ENCODE data around the gene PTPN23. TPM values are rescaled to one million over a fixed set of nuclear protein-coding genes. Genes with fewer than 3 reads are reported as not detected.

The PTPN23 gene
- total RNA-seq, 6 experiments from 2014 or later, result 43.1 to 50.0 (median 48.6) TPM

DNA sequence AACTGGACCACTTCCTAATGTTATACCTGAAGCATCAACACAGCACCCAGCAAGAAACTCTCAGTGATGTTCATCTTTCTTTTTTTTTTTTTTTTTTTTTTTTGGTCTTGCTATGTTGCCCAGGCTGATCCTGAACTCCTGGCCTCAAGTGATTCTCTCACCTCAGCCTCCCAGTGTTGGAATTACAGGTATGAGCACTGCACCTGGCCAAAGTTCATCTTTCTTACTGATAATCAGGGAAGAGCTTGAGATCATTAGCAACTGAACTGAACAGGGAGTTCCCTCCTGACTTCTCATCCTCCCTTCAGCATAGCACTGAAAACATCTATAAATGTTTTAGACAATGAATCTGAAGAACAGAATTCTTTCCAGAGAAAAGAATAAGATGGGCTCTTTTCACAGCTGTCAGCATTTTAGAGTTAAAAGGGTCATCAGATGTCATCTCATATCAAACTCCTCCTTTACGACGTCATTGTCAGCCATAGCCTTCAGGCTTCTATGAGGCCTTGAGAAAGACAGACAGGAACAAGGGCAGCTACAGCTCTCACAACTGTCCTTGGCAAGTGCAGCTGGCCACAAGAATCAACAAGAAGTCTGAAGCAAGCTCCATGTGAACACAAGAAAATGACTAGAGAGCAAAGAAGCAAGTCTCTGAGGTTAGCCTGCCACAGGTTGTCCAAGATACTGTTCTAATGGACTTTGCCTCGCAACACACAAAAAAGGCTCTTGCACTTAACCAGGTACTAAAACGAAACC is 61.2 kb downstream of the PTPN23 start:
- DNase-seq, result no peak
- H3K9me3 Mint-ChIP-seq, result no peaks in the 10 kb centered on the region
- H3K4me1 Mint-ChIP-seq (ENCODE audit: low read depth), result peaks cover 21% of the 10 kb centered on the region
- H3K36me3 Mint-ChIP-seq (ENCODE audit: low read depth), result no peaks in the 10 kb centered on the region
- H3K27me3 Mint-ChIP-seq (ENCODE audit: insufficient read depth), result no peaks in the 10 kb centered on the region; the same call in none of the 2 replicates
- no peak overlapping the region for H3K27ac Mint-ChIP-seq
- no peak overlapping the region for H3K4me3 Mint-ChIP-seq
- TF ChIP-seq, protein P1, sequence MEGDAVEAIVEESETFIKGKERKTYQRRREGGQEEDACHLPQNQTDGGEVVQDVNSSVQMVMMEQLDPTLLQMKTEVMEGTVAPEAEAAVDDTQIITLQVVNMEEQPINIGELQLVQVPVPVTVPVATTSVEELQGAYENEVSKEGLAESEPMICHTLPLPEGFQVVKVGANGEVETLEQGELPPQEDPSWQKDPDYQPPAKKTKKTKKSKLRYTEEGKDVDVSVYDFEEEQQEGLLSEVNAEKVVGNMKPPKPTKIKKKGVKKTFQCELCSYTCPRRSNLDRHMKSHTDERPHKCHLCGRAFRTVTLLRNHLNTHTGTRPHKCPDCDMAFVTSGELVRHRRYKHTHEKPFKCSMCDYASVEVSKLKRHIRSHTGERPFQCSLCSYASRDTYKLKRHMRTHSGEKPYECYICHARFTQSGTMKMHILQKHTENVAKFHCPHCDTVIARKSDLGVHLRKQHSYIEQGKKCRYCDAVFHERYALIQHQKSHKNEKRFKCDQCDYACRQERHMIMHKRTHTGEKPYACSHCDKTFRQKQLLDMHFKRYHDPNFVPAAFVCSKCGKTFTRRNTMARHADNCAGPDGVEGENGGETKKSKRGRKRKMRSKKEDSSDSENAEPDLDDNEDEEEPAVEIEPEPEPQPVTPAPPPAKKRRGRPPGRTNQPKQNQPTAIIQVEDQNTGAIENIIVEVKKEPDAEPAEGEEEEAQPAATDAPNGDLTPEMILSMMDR (IDR thresholded peaks at IDR 0.05), result no peak

DNA sequence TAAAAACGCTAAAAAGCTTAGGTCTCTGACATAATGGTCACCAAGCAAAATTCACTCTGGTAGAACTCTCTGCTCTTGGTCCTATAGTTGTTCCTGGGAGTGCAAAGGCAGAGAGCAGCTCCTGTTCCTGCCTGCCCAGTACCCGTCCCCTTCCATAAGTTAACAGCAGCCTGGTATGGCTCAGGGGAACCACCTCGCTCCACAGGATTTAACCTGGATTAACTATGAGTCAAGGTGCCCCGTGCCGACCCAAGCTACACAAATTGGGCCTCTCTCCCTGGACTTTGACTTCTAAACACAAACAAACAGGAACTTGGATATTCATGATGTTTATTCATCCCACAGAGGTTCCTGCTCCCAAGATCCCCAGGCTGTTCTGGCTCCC is 62.8 kb downstream of the PTPN23 start:
- TF ChIP-seq, protein P1 (IDR thresholded peaks at IDR 0.05), result no peak
- DNase-seq, result no peak
- Mint-ChIP-seq H3K4me1 (ENCODE audit: low read depth) (peaks cover 21% of the 10 kb centered on the region), H3K4me3 (peak overlapping the region; percentile 29; the same call in 1 of the 2 replicates), H3K27me3 (ENCODE audit: insufficient read depth) (no peaks in the 10 kb centered on the region; the same call in none of the 2 replicates), H3K36me3 (ENCODE audit: low read depth) (peaks cover 7% of the 10 kb centered on the region), H3K9me3 (peaks cover 4% of the 10 kb centered on the region; the same call in 1 of the 2 replicates), H3K27ac (peak overlapping the region; percentile 82)

DNA sequence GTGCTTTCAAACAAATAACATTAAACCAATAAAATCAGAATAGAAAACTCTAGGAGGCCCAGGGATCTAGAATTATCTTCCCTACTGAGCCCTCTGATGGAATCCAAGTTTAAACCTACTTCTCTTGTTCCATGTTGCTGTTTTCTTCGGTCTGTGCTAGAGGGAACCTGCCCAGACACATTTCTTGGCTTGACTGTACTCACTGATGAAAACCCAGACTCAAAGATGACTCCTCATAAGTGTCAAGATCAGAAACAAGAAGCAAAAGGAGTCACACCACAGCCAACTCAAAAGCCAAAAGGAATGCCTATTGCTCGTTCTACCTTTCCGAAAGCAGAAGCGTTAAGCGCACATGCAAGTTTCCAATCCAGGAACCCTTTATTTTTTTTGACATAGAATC is 63.3 kb downstream of the PTPN23 start:
- H3K36me3 Mint-ChIP-seq (ENCODE audit: low read depth), result peaks cover 9% of the 10 kb centered on the region
- H3K9me3 Mint-ChIP-seq, result peaks cover 4% of the 10 kb centered on the region; the same call in 1 of the 2 replicates
- no peak for DNase-seq
- peaks cover 21% of the 10 kb centered on the region for H3K4me1 Mint-ChIP-seq (ENCODE audit: low read depth)
- peak overlapping the region; percentile 29; the same call in 1 of the 2 replicates for H3K4me3 Mint-ChIP-seq
- no peaks in the 10 kb centered on the region; the same call in none of the 2 replicates for H3K27me3 Mint-ChIP-seq (ENCODE audit: insufficient read depth)
- peak overlapping the region; percentile 82 for H3K27ac Mint-ChIP-seq
- TF ChIP-seq, protein P1 (IDR thresholded peaks at IDR 0.05), result no peak

DNA sequence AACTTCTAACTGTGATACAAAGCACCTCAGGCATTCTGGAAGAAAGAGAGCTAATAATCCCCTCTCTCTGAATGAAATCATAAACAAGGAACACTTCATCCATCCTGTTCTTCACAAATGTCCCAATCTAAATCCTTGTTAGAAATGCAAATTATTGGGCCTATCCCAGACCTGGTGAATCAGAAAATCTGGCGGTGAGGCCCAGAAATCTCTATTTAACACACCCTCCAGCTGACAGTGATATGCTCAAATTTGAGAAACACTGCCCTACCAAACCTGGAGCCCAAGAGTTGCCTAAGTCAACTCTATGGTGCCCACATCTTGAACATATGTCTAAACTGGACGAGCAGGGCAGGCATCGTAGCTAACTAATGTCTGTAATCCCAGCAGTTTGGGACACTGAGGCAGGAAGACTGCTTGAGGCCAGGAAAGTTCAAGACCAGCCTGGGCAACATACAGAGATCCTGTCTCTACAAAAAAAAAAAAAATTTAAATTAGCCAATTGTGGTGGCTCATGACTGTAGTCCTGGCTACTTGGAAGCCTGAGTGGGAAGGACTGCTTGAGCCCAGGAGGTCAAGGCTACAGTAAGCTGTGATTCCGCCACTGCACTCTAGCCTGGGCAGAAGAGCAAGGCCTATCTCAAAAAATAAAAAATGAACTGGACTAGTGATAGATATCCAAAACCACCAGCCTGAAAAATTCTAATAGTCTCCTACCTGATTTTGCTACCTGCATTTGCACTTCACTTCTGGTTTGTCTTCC is 71.8 kb downstream of the PTPN23 start:
- peaks cover 4% of the 10 kb centered on the region; the same call in 1 of the 2 replicates for H3K9me3 Mint-ChIP-seq
- no peak overlapping the region for H3K27ac Mint-ChIP-seq
- peaks cover 8% of the 10 kb centered on the region for H3K4me1 Mint-ChIP-seq (ENCODE audit: low read depth)
- H3K36me3 Mint-ChIP-seq (ENCODE audit: low read depth), result peaks cover 9% of the 10 kb centered on the region
- TF ChIP-seq, protein P1 (IDR thresholded peaks at IDR 0.05), result no peak
- H3K4me3 Mint-ChIP-seq, result no peak overlapping the region
- H3K27me3 Mint-ChIP-seq (ENCODE audit: insufficient read depth), result peaks cover 2% of the 10 kb centered on the region; the same call in 1 of the 2 replicates
- no peak for DNase-seq

DNA sequence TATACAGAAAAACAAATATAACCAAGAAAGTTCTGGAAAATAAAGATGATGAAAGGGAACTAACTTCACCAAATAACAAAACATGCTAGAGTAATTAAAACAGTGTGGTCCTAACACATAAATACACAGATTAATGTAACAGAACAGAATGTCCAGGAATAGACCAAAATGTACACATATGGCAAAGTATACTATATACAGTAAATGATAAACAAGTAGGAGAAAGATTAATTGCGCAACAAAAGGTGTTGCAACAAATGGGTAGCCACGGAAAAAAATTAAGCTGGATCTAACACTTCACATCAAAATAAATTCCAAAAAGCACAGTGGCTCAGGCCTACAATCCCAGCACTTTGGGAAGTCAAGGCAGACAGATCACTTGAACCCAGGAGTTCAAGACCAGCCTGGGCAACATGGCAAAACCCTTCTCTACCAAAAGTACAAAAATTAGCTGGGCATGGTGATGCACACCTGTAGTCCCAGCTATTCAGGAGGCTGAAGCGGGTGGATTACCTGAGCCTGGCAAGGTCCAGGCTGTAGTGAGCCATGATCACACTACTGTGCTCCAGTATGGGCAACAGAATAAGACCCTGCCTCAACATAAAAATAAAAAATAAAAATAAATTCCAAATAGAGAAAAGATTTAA is 75.1 kb downstream of the PTPN23 start:
- Mint-ChIP-seq H3K27ac (no peak overlapping the region), H3K36me3 (ENCODE audit: low read depth) (peaks cover 7% of the 10 kb centered on the region), H3K4me1 (ENCODE audit: low read depth) (peaks cover 8% of the 10 kb centered on the region), H3K9me3 (peaks cover 7% of the 10 kb centered on the region), H3K27me3 (ENCODE audit: insufficient read depth) (peaks cover 4% of the 10 kb centered on the region), H3K4me3 (no peak overlapping the region)
- DNase-seq, result no peak
- TF ChIP-seq, protein P1 (IDR thresholded peaks at IDR 0.05), result no peak

Measured in HFFc6 (cell line).